Cardiac muscle cell (in vitro differentiated cells and primary cell): ENCODE results near the gene LIPA. TPM values are rescaled to one million over a fixed set of nuclear protein-coding genes. Genes with fewer than 3 reads are reported as not detected.
"Not testable (repeated sequence)": the region's sequence is repeated elsewhere in the genome, so short reads cannot be mapped to it uniquely, and the experiment has no call there.

Experiments
- DNase-seq, 2 donors: peaks; one replicate each; pipeline versions ENCODE4 v3.0.0 to v3.0.0-alpha.2; 2010 to 2017; ENCODE audit warnings: low read depth in 1 of 2, low spot score in 1 of 2
- H3K27ac ChIP-seq: fragments of 200-600 bp; sonication (generic); 2 replicates; pipeline ENCODE4 v1.5.1; 2016
- H3K27me3 ChIP-seq: fragments of 200-600 bp; sonication (generic); 2 replicates; pipeline ENCODE4 v1.6.0; 2016; ENCODE audit warnings: control low read depth
- H3K36me3 ChIP-seq: fragments of 200-600 bp; sonication (generic); 2 replicates; pipeline ENCODE4 v1.5.1; 2016; ENCODE audit warnings: control low read depth
- H3K4me1 ChIP-seq: fragments of 200-600 bp; sonication (generic); 2 replicates; pipeline ENCODE4 v1.8.1; 2017; ENCODE audit warnings: low read depth, mild to moderate bottlenecking, mixed run types
- H3K4me3 ChIP-seq: fragments of 200-600 bp; sonication (generic); 2 replicates; pipeline ENCODE4 v1.5.1; 2016; ENCODE audit warnings: mild to moderate bottlenecking
- H3K9me3 ChIP-seq: fragments of 200-600 bp; sonication (generic); 2 replicates; pipeline ENCODE4 v1.5.1; 2017; ENCODE audit warnings: low read depth, mild to moderate bottlenecking, control low read depth
- polyA plus RNA-seq: library from polyadenylated mRNA; unstranded; fragments of >200 nt; fragmentation: Nextera tagmentation; extraction: Ambion mirVana; gene quantifications from 2 replicates; pipeline ENCODE4 v1.2.1, GENCODE V29; 2016
- total RNA-seq: library from RNA; depleted of rRNA; stranded (reverse); fragments of >200 nt; gene quantifications from 2 replicates; pipeline ENCODE4 v1.2.3, GENCODE V29; 2016
- TF ChIP-seq, protein P1 (sequence below): IDR thresholded peaks from 2 replicates; pipeline ENCODE4 v1.5.1; 2012; ENCODE audit warnings: low read depth, mild to moderate bottlenecking, low read length

LIPA gene
- total and polyA plus RNA-seq, 2 experiments from 2014 or later: 6.8 to 12.3 TPM

DNA sequence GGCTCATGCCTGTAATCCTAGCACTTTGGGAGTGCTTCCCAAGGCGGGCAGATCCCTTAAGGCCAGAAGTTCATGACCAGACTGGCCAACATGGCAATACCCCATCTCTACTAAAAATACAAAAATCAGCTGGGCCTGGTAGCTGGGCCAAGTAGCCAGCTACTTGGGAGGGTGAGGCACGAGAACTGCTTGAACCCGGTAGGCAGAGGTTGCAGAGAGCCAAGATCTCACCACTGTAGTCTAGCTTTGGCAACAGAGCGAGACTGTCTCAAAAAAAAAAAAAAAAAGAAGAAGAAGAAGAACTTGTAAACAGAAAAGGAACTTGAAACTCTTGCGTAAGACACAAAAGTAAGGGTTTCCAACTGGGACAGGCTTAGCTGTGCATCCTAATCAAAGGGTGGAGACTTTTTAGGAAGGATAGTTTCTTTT is 44.7 kb upstream of the LIPA start:
- Histone ChIP-seq H3K4me1 (no peaks in the 10 kb centered on the region), H3K36me3 (no peaks in the 10 kb centered on the region), H3K27ac (no peak overlapping the region), H3K9me3 (no peaks in the 10 kb centered on the region), H3K4me3 (no peak overlapping the region), H3K27me3 (no peaks in the 10 kb centered on the region)
- TF ChIP-seq, protein P1, sequence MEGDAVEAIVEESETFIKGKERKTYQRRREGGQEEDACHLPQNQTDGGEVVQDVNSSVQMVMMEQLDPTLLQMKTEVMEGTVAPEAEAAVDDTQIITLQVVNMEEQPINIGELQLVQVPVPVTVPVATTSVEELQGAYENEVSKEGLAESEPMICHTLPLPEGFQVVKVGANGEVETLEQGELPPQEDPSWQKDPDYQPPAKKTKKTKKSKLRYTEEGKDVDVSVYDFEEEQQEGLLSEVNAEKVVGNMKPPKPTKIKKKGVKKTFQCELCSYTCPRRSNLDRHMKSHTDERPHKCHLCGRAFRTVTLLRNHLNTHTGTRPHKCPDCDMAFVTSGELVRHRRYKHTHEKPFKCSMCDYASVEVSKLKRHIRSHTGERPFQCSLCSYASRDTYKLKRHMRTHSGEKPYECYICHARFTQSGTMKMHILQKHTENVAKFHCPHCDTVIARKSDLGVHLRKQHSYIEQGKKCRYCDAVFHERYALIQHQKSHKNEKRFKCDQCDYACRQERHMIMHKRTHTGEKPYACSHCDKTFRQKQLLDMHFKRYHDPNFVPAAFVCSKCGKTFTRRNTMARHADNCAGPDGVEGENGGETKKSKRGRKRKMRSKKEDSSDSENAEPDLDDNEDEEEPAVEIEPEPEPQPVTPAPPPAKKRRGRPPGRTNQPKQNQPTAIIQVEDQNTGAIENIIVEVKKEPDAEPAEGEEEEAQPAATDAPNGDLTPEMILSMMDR: no peak
- peak in 1 of 2 donors; percentile 75 for DNase-seq

DNA sequence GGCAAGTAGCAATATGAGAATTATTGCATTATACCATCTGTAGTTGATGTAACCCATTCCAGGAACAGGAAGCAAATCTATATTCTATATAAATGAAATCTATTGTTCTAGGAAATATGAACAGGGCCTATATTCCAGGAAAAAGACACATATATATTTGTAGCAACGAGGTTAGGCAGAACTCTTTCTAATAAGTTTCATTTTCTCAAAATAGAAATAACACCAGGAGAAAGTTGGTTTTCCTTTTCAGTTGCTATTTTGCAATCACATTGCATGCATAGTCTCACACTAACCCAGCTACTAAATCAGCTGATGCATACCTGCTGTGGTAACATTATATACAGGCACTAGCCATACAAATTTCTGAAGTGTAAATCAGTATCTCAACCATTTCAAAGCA is 44.0 kb upstream of the LIPA start:
- no peaks in the 10 kb centered on the region for H3K4me1 ChIP-seq
- no peaks in the 10 kb centered on the region for H3K36me3 ChIP-seq
- peak in 1 of 2 donors; percentile 72 for DNase-seq
- no peaks in the 10 kb centered on the region for H3K9me3 ChIP-seq
- no peak overlapping the region for H3K4me3 ChIP-seq
- no peaks in the 10 kb centered on the region for H3K27me3 ChIP-seq
- no peak overlapping the region for H3K27ac ChIP-seq
- TF ChIP-seq, protein P1: no peak

DNA sequence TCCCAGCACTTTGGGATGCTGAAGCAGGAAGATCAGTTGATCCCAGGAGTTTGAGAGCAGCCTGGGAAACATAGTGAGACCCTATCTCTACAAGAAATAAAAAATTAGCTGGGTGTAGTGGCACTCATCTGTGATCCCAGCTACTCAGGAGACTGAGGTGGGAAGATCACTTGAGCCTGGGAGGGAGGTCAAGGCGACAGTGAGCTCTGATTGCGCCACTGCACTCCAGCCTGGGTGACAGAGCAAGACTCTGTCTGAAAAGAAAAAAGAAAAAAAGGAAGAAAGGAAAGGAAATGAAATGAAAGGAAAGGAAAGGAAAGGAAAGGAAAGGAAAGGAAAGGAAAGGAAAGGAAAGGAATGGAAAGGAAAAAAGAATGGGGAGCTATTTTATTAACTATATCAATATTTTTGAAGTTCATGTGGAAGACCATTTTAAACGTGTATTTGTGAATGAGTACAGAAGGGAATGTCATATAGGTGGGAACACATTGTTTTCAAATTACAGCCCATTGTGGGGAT is 43.2 kb upstream of the LIPA start:
- no peak for DNase-seq
- no peak overlapping the region for H3K4me3 ChIP-seq
- no peaks in the 10 kb centered on the region for H3K9me3 ChIP-seq
- H3K4me1 ChIP-seq: no peaks in the 10 kb centered on the region
- TF ChIP-seq, protein P1: no peak
- no peak overlapping the region for H3K27ac ChIP-seq
- H3K27me3 ChIP-seq: no peaks in the 10 kb centered on the region
- no peaks in the 10 kb centered on the region for H3K36me3 ChIP-seq

DNA sequence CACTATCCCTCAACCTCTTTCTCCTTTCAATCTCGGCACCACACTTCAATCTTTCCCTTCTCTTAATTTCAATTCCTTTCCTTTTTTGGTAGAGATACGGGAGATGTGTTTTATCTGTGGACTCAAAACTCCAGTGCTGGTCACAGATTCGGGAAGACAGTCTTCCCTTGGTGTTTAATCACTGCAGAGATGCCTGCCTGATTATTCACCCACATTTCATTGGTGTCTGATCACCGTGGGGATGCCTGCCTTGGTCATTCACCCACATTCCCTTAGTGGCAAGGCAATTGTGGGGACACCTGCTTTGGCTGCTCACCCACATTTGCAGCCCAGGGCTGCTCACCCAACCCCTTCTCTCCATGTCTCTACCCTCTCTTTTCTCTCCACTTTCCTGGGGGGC is 33.7 kb upstream of the LIPA start:
- H3K4me3 ChIP-seq, H3K27me3 ChIP-seq, H3K27ac ChIP-seq, H3K9me3 ChIP-seq, H3K36me3 ChIP-seq, DNase-seq: not testable (repeated sequence)
- peaks cover 17% of the 10 kb centered on the region for H3K4me1 ChIP-seq

DNA sequence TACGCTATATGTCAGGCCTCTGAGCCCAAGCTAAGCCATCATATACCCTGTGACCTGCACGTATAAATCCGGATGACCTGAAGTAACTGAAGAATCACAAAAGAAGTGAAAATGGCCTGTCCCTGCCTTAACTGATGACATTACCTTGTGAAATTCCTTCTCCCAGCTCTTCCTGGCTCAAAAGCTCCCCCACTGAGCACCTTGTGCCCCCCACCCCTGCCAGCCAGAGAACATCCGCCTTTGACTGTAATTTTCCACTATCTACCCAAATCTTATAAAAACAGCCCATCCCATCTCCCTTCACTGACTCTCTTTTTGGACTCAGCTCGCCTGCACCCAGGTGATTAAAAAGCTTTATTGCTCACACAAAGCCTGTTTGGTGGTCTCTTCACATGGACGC is 33.1 kb upstream of the LIPA start:
- H3K27me3 ChIP-seq, DNase-seq, H3K4me3 ChIP-seq, H3K36me3 ChIP-seq, H3K9me3 ChIP-seq: not testable (repeated sequence)
- H3K4me1 ChIP-seq: peaks cover 17% of the 10 kb centered on the region
- H3K27ac ChIP-seq: peak overlapping the region; percentile 79

DNA sequence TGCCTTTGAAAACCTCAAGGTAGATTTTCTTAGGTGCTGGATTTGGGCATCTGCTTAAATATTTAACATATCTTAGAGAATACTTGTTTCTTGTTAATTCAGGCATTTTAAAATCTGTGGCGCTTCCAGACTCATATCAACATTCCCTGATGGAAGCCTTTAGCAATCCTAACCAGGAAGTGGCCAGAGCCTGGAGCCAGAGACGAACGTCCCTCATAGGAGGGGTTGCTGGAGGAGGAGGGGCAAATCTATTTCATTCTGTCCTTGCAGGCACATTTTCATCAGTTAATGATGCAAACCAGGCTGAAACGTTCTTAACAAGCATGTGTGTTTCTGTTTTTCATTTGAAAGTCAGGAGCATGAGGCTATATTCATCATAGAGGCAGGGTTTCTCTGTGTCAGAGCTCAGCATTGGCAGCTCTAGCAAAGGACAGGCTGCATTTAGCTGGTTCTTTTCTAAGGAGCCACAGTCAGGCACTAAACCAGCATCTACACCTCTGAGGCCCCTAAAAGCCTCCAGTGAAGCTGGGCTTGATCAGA is 32.4 kb upstream of the LIPA start:
- Histone ChIP-seq H3K4me3 (no peak overlapping the region), H3K4me1 (peaks cover 17% of the 10 kb centered on the region), H3K36me3 (no peaks in the 10 kb centered on the region), H3K27ac (peak overlapping the region; percentile 79), H3K27me3 (no peaks in the 10 kb centered on the region), H3K9me3 (no peaks in the 10 kb centered on the region)
- DNase-seq: peak; percentile 60 to 94
- TF ChIP-seq, protein P1: no peak
